Progenitor cell of endocrine pancreas (in vitro differentiated cells): ENCODE data around the gene FRY. TPM values are rescaled to one million over a fixed set of nuclear protein-coding genes. Genes with fewer than 3 reads are reported as not detected.

ENCODE experiments used
- DNase-seq: peaks from one replicate; pipeline ENCODE4 v3.0.0; 2021; ENCODE audit warnings: low spot score; ENCODE audit not compliant: unreplicated experiment
- H3K27ac Mint-ChIP-seq: 2 replicates; pipeline ENCODE4 v1.8.0; 2021; ENCODE audit warnings: mild to moderate bottlenecking, moderate library complexity, mixed read lengths
- H3K27me3 Mint-ChIP-seq: 2 replicates; pipeline ENCODE4 v1.8.0; 2021; ENCODE audit warnings: mixed read lengths
- H3K36me3 Mint-ChIP-seq: 2 replicates; pipeline ENCODE4 v1.8.0; 2022; ENCODE audit warnings: mixed read lengths; ENCODE audit not compliant: insufficient read depth
- H3K4me1 Mint-ChIP-seq: 2 replicates; pipeline ENCODE4 v1.8.0; 2021; ENCODE audit warnings: low read depth, mixed read lengths
- H3K4me3 Mint-ChIP-seq: 2 replicates; pipeline ENCODE4 v1.8.0; 2021; ENCODE audit warnings: low read depth, mild to moderate bottlenecking, moderate library complexity, mixed read lengths
- H3K9me3 Mint-ChIP-seq: 2 replicates; pipeline ENCODE4 v1.8.0; 2021; ENCODE audit warnings: low read depth, mixed read lengths
- total RNA-seq: library from RNA; stranded (reverse); gene quantifications from 2 replicates; pipeline ENCODE4 v1.2.1, GENCODE V29; 2021
- TF ChIP-seq, protein P1 (sequence below): fragments of 200-600 bp; sonication (generic); IDR thresholded peaks from one replicate; pipeline ENCODE4 v1.5.0; 2021; ENCODE audit warnings: antibody characterized with exemption, mild to moderate bottlenecking; ENCODE audit not compliant: unreplicated experiment

The FRY gene
- total RNA-seq, 1 donor from 2014 or later: 14.3 TPM

DNA sequence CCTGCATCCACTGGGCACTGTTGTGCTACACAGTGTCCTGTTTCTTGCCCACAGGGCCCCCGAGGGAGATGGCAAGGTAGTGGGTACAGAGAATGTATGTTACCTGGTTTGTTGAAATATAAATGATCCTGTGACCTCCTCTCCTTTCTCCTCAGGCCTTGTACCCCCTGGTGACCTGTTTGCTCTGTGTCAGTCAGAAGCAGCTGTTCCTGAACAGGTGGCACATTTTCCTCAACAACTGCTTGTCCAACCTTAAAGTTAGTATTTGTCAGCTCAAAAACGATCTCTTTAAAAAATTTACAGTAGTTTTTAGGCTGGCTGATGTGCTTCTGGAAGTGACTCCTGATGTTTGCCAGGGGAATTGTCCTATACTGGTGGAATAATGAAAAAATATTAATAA lies 105.1 kb downstream of the FRY start:
- DNase-seq: no peak
- Mint-ChIP-seq H3K36me3 (peaks cover under 1% of the 10 kb centered on the region), H3K9me3 (no peaks in the 10 kb centered on the region), H3K27ac (no peak overlapping the region), H3K4me1 (peaks cover 4% of the 10 kb centered on the region), H3K27me3 (no peaks in the 10 kb centered on the region), H3K4me3 (no peak overlapping the region)
- TF ChIP-seq, protein P1, sequence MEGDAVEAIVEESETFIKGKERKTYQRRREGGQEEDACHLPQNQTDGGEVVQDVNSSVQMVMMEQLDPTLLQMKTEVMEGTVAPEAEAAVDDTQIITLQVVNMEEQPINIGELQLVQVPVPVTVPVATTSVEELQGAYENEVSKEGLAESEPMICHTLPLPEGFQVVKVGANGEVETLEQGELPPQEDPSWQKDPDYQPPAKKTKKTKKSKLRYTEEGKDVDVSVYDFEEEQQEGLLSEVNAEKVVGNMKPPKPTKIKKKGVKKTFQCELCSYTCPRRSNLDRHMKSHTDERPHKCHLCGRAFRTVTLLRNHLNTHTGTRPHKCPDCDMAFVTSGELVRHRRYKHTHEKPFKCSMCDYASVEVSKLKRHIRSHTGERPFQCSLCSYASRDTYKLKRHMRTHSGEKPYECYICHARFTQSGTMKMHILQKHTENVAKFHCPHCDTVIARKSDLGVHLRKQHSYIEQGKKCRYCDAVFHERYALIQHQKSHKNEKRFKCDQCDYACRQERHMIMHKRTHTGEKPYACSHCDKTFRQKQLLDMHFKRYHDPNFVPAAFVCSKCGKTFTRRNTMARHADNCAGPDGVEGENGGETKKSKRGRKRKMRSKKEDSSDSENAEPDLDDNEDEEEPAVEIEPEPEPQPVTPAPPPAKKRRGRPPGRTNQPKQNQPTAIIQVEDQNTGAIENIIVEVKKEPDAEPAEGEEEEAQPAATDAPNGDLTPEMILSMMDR: no peak

DNA sequence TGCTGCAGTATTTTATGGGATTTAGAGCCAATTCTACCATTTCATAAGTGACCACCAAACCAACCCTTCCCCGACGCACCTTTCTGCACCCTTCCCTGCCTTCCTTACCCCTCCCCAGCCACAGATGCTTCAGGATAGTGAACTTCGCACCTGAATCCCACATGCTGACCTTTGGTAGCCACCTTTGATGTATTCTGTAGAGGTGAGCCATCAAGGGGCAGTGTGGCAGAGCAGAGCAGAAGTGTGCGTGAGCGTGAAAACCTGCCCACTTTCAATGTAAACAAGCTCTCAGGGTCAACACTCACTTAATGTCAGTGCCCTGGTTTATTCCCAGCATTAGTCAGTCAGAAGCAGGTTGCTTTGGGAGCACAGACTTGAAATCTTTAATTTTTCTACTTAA lies 107.7 kb downstream of the FRY start:
- DNase-seq: no peak
- TF ChIP-seq, protein P1: no peak
- Mint-ChIP-seq H3K4me3 (no peak overlapping the region), H3K4me1 (peaks cover 6% of the 10 kb centered on the region), H3K27me3 (no peaks in the 10 kb centered on the region), H3K36me3 (no peaks in the 10 kb centered on the region), H3K27ac (no peak overlapping the region), H3K9me3 (no peaks in the 10 kb centered on the region)

DNA sequence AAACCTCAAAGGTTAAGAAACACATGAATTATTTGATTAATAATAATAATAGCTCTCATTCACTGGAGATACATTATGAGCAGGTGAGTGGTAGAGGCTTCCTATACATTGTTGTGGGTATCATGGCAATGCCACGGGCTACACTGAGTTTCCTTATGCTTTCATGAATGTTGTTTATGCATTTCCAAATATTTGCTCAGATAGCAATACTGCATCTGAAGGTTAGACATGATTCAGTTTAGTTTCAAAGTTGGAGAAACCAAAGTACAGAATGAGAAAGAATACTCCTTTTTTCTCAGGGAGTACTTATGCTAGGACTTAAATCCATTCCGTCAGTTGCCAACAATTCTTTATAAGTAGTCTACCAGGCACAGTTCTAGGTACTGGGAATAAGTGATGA lies 108.5 kb downstream of the FRY start:
- no peaks in the 10 kb centered on the region for H3K27me3 Mint-ChIP-seq
- H3K4me3 Mint-ChIP-seq: no peak overlapping the region
- no peak overlapping the region for H3K27ac Mint-ChIP-seq
- TF ChIP-seq, protein P1: no peak
- H3K9me3 Mint-ChIP-seq: no peaks in the 10 kb centered on the region
- no peak for DNase-seq
- no peaks in the 10 kb centered on the region for H3K36me3 Mint-ChIP-seq
- peaks cover 6% of the 10 kb centered on the region for H3K4me1 Mint-ChIP-seq

DNA sequence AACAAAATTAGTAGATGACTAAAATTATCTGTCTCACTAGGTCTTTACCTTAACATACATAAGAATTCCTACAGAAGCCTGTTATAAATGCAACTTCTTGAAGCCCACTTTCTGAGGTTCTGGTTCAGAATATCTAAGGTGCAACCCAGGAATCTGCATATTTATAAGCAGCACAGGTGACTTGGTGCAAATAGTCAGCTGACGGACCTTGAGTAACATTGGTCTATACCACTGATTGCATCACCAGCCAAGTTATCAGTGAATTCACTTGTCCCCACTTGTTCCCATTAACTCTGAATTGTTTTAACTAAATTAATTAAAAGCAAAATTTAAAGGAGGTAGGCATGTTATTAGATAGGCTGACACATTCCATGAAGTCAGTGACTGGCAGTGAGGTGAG lies 109.9 kb downstream of the FRY start:
- Mint-ChIP-seq H3K27ac (no peak overlapping the region), H3K36me3 (no peaks in the 10 kb centered on the region), H3K27me3 (no peaks in the 10 kb centered on the region), H3K4me1 (peaks cover 6% of the 10 kb centered on the region), H3K4me3 (no peak overlapping the region), H3K9me3 (no peaks in the 10 kb centered on the region)
- DNase-seq: no peak
- TF ChIP-seq, protein P1: no peak

DNA sequence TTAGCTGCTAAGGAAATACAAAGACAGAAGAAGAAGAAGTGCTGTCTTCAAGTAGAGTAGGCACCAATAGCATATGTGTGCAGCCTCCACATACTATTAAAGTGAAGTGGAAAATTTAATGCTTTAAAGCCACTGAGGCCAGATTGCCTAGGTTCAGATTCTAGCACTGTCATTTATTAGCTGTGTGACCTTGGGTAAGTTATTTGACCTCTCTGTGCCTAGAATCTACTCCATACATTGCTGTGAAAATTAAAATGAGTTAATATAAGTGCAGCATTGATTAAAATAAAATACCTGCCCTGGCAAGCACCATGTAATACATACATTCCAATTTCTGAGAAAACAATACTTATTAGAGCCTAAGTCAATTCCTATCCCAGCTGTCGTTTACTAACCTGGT lies 110.5 kb downstream of the FRY start:
- DNase-seq: no peak
- no peak overlapping the region for H3K4me3 Mint-ChIP-seq
- no peak overlapping the region for H3K27ac Mint-ChIP-seq
- no peaks in the 10 kb centered on the region for H3K36me3 Mint-ChIP-seq
- no peaks in the 10 kb centered on the region for H3K9me3 Mint-ChIP-seq
- no peaks in the 10 kb centered on the region for H3K27me3 Mint-ChIP-seq
- TF ChIP-seq, protein P1: no peak
- peaks cover 4% of the 10 kb centered on the region for H3K4me1 Mint-ChIP-seq
